CD14-positive monocyte (primary cell): ENCODE results near the gene DNAJC7. TPM values are rescaled to one million over a fixed set of nuclear protein-coding genes. Genes with fewer than 3 reads are reported as not detected.

Experiments used
- DNase-seq, 3 donors: peaks; one replicate each; pipeline ENCODE4 v3.0.0-alpha.2; 2011 to 2022
- H2AFZ ChIP-seq: 2 replicates; pipeline ENCODE4 v1.6.0; 2012; ENCODE audit warnings: mild to moderate bottlenecking, low read depth, low read length, inconsistent platforms; ENCODE audit not compliant: insufficient read depth, poor library complexity, severe bottlenecking
- H3K27ac ChIP-seq, 2 donors: 1 replicate in 1 of 2; 2 replicates in 1 of 2; pipeline ENCODE4 v1.5.1; 2012 to 2013; ENCODE audit warnings: low read length in 2 of 2, control low read depth in 1 of 2, inconsistent platforms in 1 of 2, low read depth in 1 of 2, mild to moderate bottlenecking in 1 of 2
- H3K27me3 ChIP-seq, 2 donors: one replicate each; pipeline versions ENCODE4 v1.6.0 to v1.6.1; 2011 to 2013; ENCODE audit warnings: low read length in 2 of 2; ENCODE audit not compliant: control insufficient read depth in 2 of 2, insufficient read depth in 2 of 2
- H3K36me3 ChIP-seq, 2 donors: replicated peaks in 1 of 2; 1 replicate in 1 of 2; 2 replicates in 1 of 2; pipeline versions ENCODE4 v1.5.1 to v1.6.1; 2012 to 2013; ENCODE audit warnings: low read length in 2 of 2, control low read depth in 1 of 2, inconsistent platforms in 1 of 2, mild to moderate bottlenecking in 1 of 2; ENCODE audit not compliant: insufficient read depth in 2 of 2, control insufficient read depth in 1 of 2
- H3K4me1 ChIP-seq, 2 donors: 1 replicate in 1 of 2; 2 replicates in 1 of 2; pipeline versions ENCODE4 v1.5.1 to v1.6.1; 2012 to 2013; ENCODE audit warnings: low read length in 2 of 2, control low read depth in 1 of 2, inconsistent platforms in 1 of 2, mild to moderate bottlenecking in 1 of 2, moderate library complexity in 1 of 2; ENCODE audit not compliant: insufficient read depth in 2 of 2, control insufficient read depth in 1 of 2
- H3K4me2 ChIP-seq: replicated peaks from 2 replicates; pipeline ENCODE3; 2012; ENCODE audit warnings: low read length, moderate library complexity, mild to moderate bottlenecking; ENCODE audit not compliant: poor library complexity, severe bottlenecking; ENCODE audit errors: extremely low read depth
- H3K4me3 ChIP-seq, 3 experiments: fragments of 200-600 bp in 1 of 3; sonication (generic) in 1 of 3; replicated peaks in 1 of 3; 1 replicate in 2 of 3; 2 replicates in 1 of 3; pipeline ENCODE4 v1.5.1; 2011 to 2013; ENCODE audit warnings: low read length in 3 of 3, mild to moderate bottlenecking in 3 of 3, control low read depth in 2 of 3, low read depth in 2 of 3, inconsistent platforms in 1 of 3, moderate library complexity in 1 of 3
- H3K79me2 ChIP-seq: 2 replicates; pipeline ENCODE4 v1.6.0; 2012; ENCODE audit warnings: mild to moderate bottlenecking, control low read depth, inconsistent platforms, low read length, moderate library complexity; ENCODE audit not compliant: insufficient read depth
- H3K9ac ChIP-seq: 2 replicates; pipeline ENCODE4 v1.6.0; 2017; ENCODE audit warnings: low read length, mild to moderate bottlenecking; ENCODE audit not compliant: insufficient read depth, poor library complexity, severe bottlenecking
- H3K9me3 ChIP-seq, 2 donors: replicated peaks in 1 of 2; 1 replicate in 1 of 2; 2 replicates in 1 of 2; pipeline versions ENCODE4 v1.5.1 to v1.6.1; 2012 to 2013; ENCODE audit warnings: low read length in 2 of 2, control low read depth in 1 of 2; ENCODE audit not compliant: control insufficient read depth in 1 of 2, insufficient read depth in 1 of 2
- H4K20me1 ChIP-seq: 2 replicates; pipeline ENCODE4 v1.6.0; 2012; ENCODE audit warnings: mild to moderate bottlenecking, low read length, control low read depth, moderate library complexity; ENCODE audit not compliant: insufficient read depth
- H3K27ac Mint-ChIP-seq, 7 donors: one replicate each; pipeline ENCODE4 v1.8.0; 2020; ENCODE audit warnings: mild to moderate bottlenecking in 7 of 7, mixed read lengths in 7 of 7, moderate library complexity in 6 of 7, inconsistent platforms in 2 of 7
- H3K27me3 Mint-ChIP-seq, 3 donors: one replicate each; pipeline ENCODE4 v1.8.0; 2021 to 2022; ENCODE audit warnings: low read depth in 3 of 3, mild to moderate bottlenecking in 3 of 3, mixed read lengths in 3 of 3, moderate library complexity in 3 of 3, inconsistent platforms in 1 of 3
- H3K36me3 Mint-ChIP-seq, 2 donors: one replicate each; pipeline ENCODE4 v1.8.0; 2020; ENCODE audit warnings: mixed read lengths in 2 of 2, inconsistent platforms in 1 of 2, mild to moderate bottlenecking in 1 of 2
- H3K4me1 Mint-ChIP-seq: one replicate; pipeline ENCODE4 v1.8.0; 2020; ENCODE audit warnings: mild to moderate bottlenecking, mixed read lengths
- H3K4me3 Mint-ChIP-seq, 2 donors: one replicate each; pipeline ENCODE4 v1.8.0; 2020; ENCODE audit warnings: mild to moderate bottlenecking in 2 of 2, mixed read lengths in 2 of 2, moderate library complexity in 1 of 2
- H3K9me3 Mint-ChIP-seq, 7 donors: one replicate each; pipeline ENCODE4 v1.8.0; 2020 to 2022; ENCODE audit warnings: mixed read lengths in 7 of 7, mild to moderate bottlenecking in 6 of 7, moderate library complexity in 6 of 7, inconsistent platforms in 2 of 7
- CTCF ChIP-seq: fragments of 200-600 bp; IDR thresholded peaks from one replicate; pipeline ENCODE4 v1.8.0; 2022; ENCODE audit warnings: antibody characterized with exemption, mild to moderate bottlenecking
- whole genome bisulfite sequencing: methylation state at CpG from one replicate; pipeline ENCODE4 v1.1.5; 2013; ENCODE audit warnings: missing lambda C conversion rate; ENCODE audit not compliant: insufficient coverage; 5-methylcytosine and 5-hydroxymethylcytosine counted together
- intact Hi-C, 2 donors: fragments of 100-400 bp; cut with micrococcal nuclease; formaldehyde crosslinking; loops; one replicate each; pipeline versions ENCODE4 v1.15.0 to v1.15.1; 2023
- polyA plus RNA-seq, 3 donors: library from polyadenylated mRNA; depleted of rRNA in 1 of 3; unstranded in 2 of 3; stranded (reverse) in 1 of 3; fragments of 300-500 nt in 2 of 3; fragments of >200 nt in 1 of 3; fragmentation: Illumina TruSeq in 2 of 3; gene quantifications; 1 replicate in 2 of 3; 2 replicates in 1 of 3; pipeline ENCODE4 v1.2.3, GENCODE V29; 2012 to 2021

Gene DNAJC7
- polyA plus RNA-seq, 3 donors = 29.1 to 79.7 (median 59.6) TPM

GRCh38 chr17:41928693-41929251, 88.5 kb downstream of the DNAJC7 start:
- no peaks in the 10 kb centered on the region for H3K9me3 ChIP-seq
- no peak overlapping the region for H3K4me2 ChIP-seq
- H3K36me3 ChIP-seq = no peaks in the 10 kb centered on the region
- intact Hi-C loops = no loop called here
- H3K79me2 ChIP-seq = no peaks in the 10 kb centered on the region
- H3K4me3 ChIP-seq = no peak overlapping the region
- H4K20me1 ChIP-seq = no peaks in the 10 kb centered on the region
- no peaks in the 10 kb centered on the region for H3K9me3 Mint-ChIP-seq
- no peak overlapping the region for H3K9ac ChIP-seq
- H3K4me1 Mint-ChIP-seq = peaks cover 41% of the 10 kb centered on the region
- H2AFZ ChIP-seq = peak overlapping the region; percentile 81
- H3K27me3 Mint-ChIP-seq = peaks cover 0 to 2% (median 0%) of the 10 kb centered on the region in 3 donors
- H3K36me3 Mint-ChIP-seq = no peaks in the 10 kb centered on the region
- peak overlapping the region in 1 of 7 donors; percentile 36 for H3K27ac Mint-ChIP-seq
- no peaks in the 10 kb centered on the region for H3K27me3 ChIP-seq
- no peak for DNase-seq
- H3K27ac ChIP-seq = no peak overlapping the region
- TF ChIP-seq CTCF = no peak
- H3K4me1 ChIP-seq = peaks cover 37 to 45% of the 10 kb centered on the region in 2 donors
- WGBS = 100% methylated on average over 2 of the region's 6 CpGs
- H3K4me3 Mint-ChIP-seq = no peak overlapping the region

Other genes starting within 250 kb of the DNAJC7 start
- gene JUP, start 230.7 kb downstream of the DNAJC7 start, polyA plus RNA-seq = 10 to 100 TPM; 14.0 to 22.1 (median 15.4) TPM
- under 1 TPM; 0.13 to 0.46 (median 0.16) TPM for gene P3H4, start 205.5 kb downstream of the DNAJC7 start, polyA plus RNA-seq
- not detected for gene FKBP10, start 204.4 kb downstream of the DNAJC7 start, polyA plus RNA-seq
- 10 to 100 TPM; 11.5 to 14.2 (median 13.5) TPM for gene NT5C3B, start 181.2 kb downstream of the DNAJC7 start, polyA plus RNA-seq
- gene KLHL10, start 179.6 kb downstream of the DNAJC7 start, polyA plus RNA-seq = under 1 TPM in 1 of 3 donors, not detected in 2; 0.15 TPM
- 1 to 10 TPM; 3.0 to 4.1 (median 3.4) TPM for gene KLHL11, start 152.0 kb downstream of the DNAJC7 start, polyA plus RNA-seq
- 10 to 100 TPM; 41.0 to 48.3 (median 45.1) TPM for gene ACLY, start 98.5 kb downstream of the DNAJC7 start, polyA plus RNA-seq
- under 1 TPM; 0.04 to 0.28 (median 0.23) TPM for gene ODAD4, start 86.8 kb downstream of the DNAJC7 start, polyA plus RNA-seq
- 10 to 100 TPM; 19.0 to 50.2 (median 47.0) TPM for gene CNP, start 50.6 kb downstream of the DNAJC7 start, polyA plus RNA-seq
- gene NKIRAS2, start 2.7 kb upstream of the DNAJC7 start, polyA plus RNA-seq = 10 to 100 TPM; 51.1 to 77.1 (median 69.9) TPM
- gene C17orf113, start 33.2 kb upstream of the DNAJC7 start, polyA plus RNA-seq = under 1 TPM; 0.20 to 0.52 (median 0.28) TPM
- under 1 TPM in 2 of 3 donors, not detected in 1; 0.09 to 0.55 TPM for gene ZNF385C, start 81.0 kb upstream of the DNAJC7 start, polyA plus RNA-seq
- 10 to 100 TPM; 13.2 to 46.7 (median 16.0) TPM for gene DHX58, start 95.3 kb upstream of the DNAJC7 start, polyA plus RNA-seq
- gene KAT2A, start 103.9 kb upstream of the DNAJC7 start, polyA plus RNA-seq = 10 to 100 TPM in 1 of 3 donors, 1 to 10 TPM in 2; 1.9 to 68.7 (median 2.0) TPM
- under 1 TPM in 1 of 3 donors, not detected in 2; 0.04 TPM for gene HSPB9, start 105.4 kb upstream of the DNAJC7 start, polyA plus RNA-seq
- gene RAB5C, start 137.6 kb upstream of the DNAJC7 start, polyA plus RNA-seq = 100 to 1,000 TPM; 165 to 204 (median 171) TPM
- under 1 TPM in 1 of 3 donors, not detected in 2; 0.05 TPM for gene KCNH4, start 163.7 kb upstream of the DNAJC7 start, polyA plus RNA-seq
- not detected for gene HCRT, start 168.0 kb upstream of the DNAJC7 start, polyA plus RNA-seq
- gene GHDC, start 177.1 kb upstream of the DNAJC7 start, polyA plus RNA-seq = 10 to 100 TPM; 20.0 to 31.6 (median 20.6) TPM